IMR-90 (cell line): ENCODE measurements around the gene EYS. TPM values are rescaled to one million over a fixed set of nuclear protein-coding genes. Genes with fewer than 3 reads are reported as not detected.

Experiments
- ATAC-seq: fragments of 200-7000 bp; cut with Tn5 transposase; 2 replicates; pipeline ENCODE4 v1.9.1; 2020; ENCODE audit warnings: low read depth, mild to moderate bottlenecking, moderate library complexity
- BruUV-seq: library from RNA; stranded (reverse); fragments of 400-500 nt; replicated peaks from 2 replicates; lab custom pipeline; 2021; lab: Mats Ljungman, UMichigan
- CTCF ChIA-PET: fragments of 300-600 bp; formaldehyde crosslinking; extraction: SDS; loops from one replicate; lab custom pipeline; 2021; ENCODE audit warnings: antibody characterized with exemption; lab: Yijun Ruan, JAX
- POLR2A ChIA-PET: fragments of 300-600 bp; sonication (Branson Sonifier 250); formaldehyde crosslinking; loops from one replicate; lab custom pipeline; 2022; ENCODE audit warnings: antibody characterized with exemption; ENCODE audit not compliant: unreplicated experiment; lab: Charles Lee
- DNase-seq: peaks from one replicate; pipeline ENCODE4 v3.0.0; 2013
- H2AFZ ChIP-seq: replicated peaks from 2 replicates; pipeline ENCODE3; 2013; ENCODE audit warnings: low read length, mild to moderate bottlenecking; ENCODE audit not compliant: poor library complexity
- H2AK5ac ChIP-seq: 2 replicates; pipeline ENCODE4 v1.6.1; 2013; ENCODE audit warnings: low read depth, low read length, inconsistent platforms
- H2AK9ac ChIP-seq: replicated peaks from 2 replicates; pipeline ENCODE3; 2013; ENCODE audit warnings: mild to moderate bottlenecking, low read depth, low read length, moderate library complexity; ENCODE audit not compliant: poor library complexity
- H2BK120ac ChIP-seq: 2 replicates; pipeline ENCODE4 v1.6.1; 2013; ENCODE audit warnings: low read depth, low read length, inconsistent platforms
- H2BK15ac ChIP-seq: 3 replicates; pipeline ENCODE4 v1.6.1; 2013; ENCODE audit warnings: low read depth, low read length, inconsistent platforms
- H2BK20ac ChIP-seq: 2 replicates; pipeline ENCODE4 v1.6.1; 2013; ENCODE audit warnings: low read depth, mild to moderate bottlenecking, inconsistent platforms, low read length, moderate library complexity
- H2BK5ac ChIP-seq: 2 replicates; pipeline ENCODE4 v1.6.1; 2013; ENCODE audit warnings: mild to moderate bottlenecking, low read depth, low read length, inconsistent platforms; ENCODE audit not compliant: poor library complexity, severe bottlenecking
- H3K14ac ChIP-seq: replicated peaks from 2 replicates; pipeline ENCODE4 v1.6.1; 2013; ENCODE audit warnings: low read depth, low read length, inconsistent platforms
- H3K18ac ChIP-seq: 2 replicates; pipeline ENCODE4 v1.6.1; 2013; ENCODE audit warnings: low read depth, low read length, control low read depth
- H3K23ac ChIP-seq: 2 replicates; pipeline ENCODE4 v1.6.1; 2013; ENCODE audit warnings: low read depth, low read length, inconsistent platforms
- H3K27ac ChIP-seq: 2 replicates; pipeline ENCODE4 v1.5.1; 2013; ENCODE audit warnings: mild to moderate bottlenecking, control low read depth, low read length; ENCODE audit not compliant: insufficient read depth
- H3K27me3 ChIP-seq: 2 replicates; pipeline ENCODE4 v1.6.1; 2013; ENCODE audit warnings: low read length; ENCODE audit not compliant: control insufficient read depth, insufficient read depth
- H3K36me3 ChIP-seq: 2 replicates; pipeline ENCODE4 v1.6.1; 2013; ENCODE audit warnings: low read length, mixed read lengths; ENCODE audit not compliant: control insufficient read depth, insufficient read depth
- H3K4ac ChIP-seq: 2 replicates; pipeline ENCODE4 v1.6.1; 2013; ENCODE audit warnings: low read depth, low read length, inconsistent platforms
- H3K4me1 ChIP-seq: 2 replicates; pipeline ENCODE4 v1.6.1; 2013; ENCODE audit warnings: low read length, mixed read lengths; ENCODE audit not compliant: control insufficient read depth, insufficient read depth
- H3K4me2 ChIP-seq: 2 replicates; pipeline ENCODE4 v1.6.1; 2013; ENCODE audit warnings: low read depth, mild to moderate bottlenecking, control low read depth, low read length, moderate library complexity
- H3K4me3 ChIP-seq: 2 replicates; pipeline ENCODE4 v1.5.1; 2013; ENCODE audit warnings: low read depth, mild to moderate bottlenecking, control low read depth, low read length, moderate library complexity; ENCODE audit not compliant: insufficient read depth
- H3K56ac ChIP-seq: 2 replicates; pipeline ENCODE4 v1.6.1; 2013; ENCODE audit warnings: low read length, inconsistent platforms; ENCODE audit not compliant: insufficient read depth; ENCODE audit errors: extremely low read depth
- H3K79me1 ChIP-seq, 2 experiments: 2 replicates each; pipeline ENCODE4 v1.6.1; 2013; ENCODE audit warnings: low read length in 2 of 2, inconsistent platforms in 1 of 2, low read depth in 1 of 2
- H3K9ac ChIP-seq: 2 replicates; pipeline ENCODE4 v1.6.1; 2013; ENCODE audit warnings: low read depth, low read length, control low read depth
- H3K9me1 ChIP-seq: 2 replicates; pipeline ENCODE4 v1.6.1; 2013; ENCODE audit warnings: low read length, inconsistent platforms; ENCODE audit not compliant: insufficient read depth
- H3K9me3 ChIP-seq: 2 replicates; pipeline ENCODE4 v1.6.1; 2013; ENCODE audit warnings: low read length; ENCODE audit not compliant: control insufficient read depth, insufficient read depth
- H4K20me1 ChIP-seq: 2 replicates; pipeline ENCODE4 v1.6.1; 2013; ENCODE audit warnings: low read length, inconsistent platforms; ENCODE audit not compliant: insufficient read depth
- H4K5ac ChIP-seq: 2 replicates; pipeline ENCODE4 v1.6.1; 2013; ENCODE audit warnings: mild to moderate bottlenecking, low read depth, low read length, control low read depth
- H4K8ac ChIP-seq, 2 experiments: 2 replicates each; pipeline ENCODE4 v1.6.1; 2013; ENCODE audit warnings: low read depth in 2 of 2, low read length in 2 of 2, control low read depth in 1 of 2, inconsistent platforms in 1 of 2
- H4K91ac ChIP-seq: 2 replicates; pipeline ENCODE4 v1.6.1; 2013; ENCODE audit warnings: low read depth, low read length, inconsistent platforms; ENCODE audit not compliant: insufficient read depth
- ELK1 ChIP-seq: fragments of 150-350 bp; IDR thresholded peaks from 2 replicates; pipeline ENCODE4 v1.6.1; 2016; ENCODE audit warnings: low read depth, mild to moderate bottlenecking, low read length, moderate library complexity, borderline replicate concordance
- MAZ ChIP-seq: IDR thresholded peaks from 2 replicates; pipeline ENCODE4 v1.6.1; 2012; ENCODE audit warnings: low read depth, mild to moderate bottlenecking, low read length, improper control_type of control experiment, moderate library complexity, borderline replicate concordance
- WGBS, 2 experiments: methylation state at CpG; one replicate each; pipeline versions ENCODE4 v1.1.5 to v1.1.7; 2013; ENCODE audit warnings: missing lambda C conversion rate in 2 of 2; ENCODE audit not compliant: insufficient read length in 1 of 2; ENCODE audit errors: extremely low coverage in 2 of 2; 5-methylcytosine and 5-hydroxymethylcytosine counted together
- dilution Hi-C: fragments of 300-500 bp; cut with HindIII; formaldehyde crosslinking; loops from one replicate; pipeline ENCODE4 v1.14.3; 2018; ENCODE audit warnings: low sequenced_read_pairs; ENCODE audit not compliant: unreplicated experiment
- in situ Hi-C: fragments of 300-500 bp; cut with MboI; formaldehyde crosslinking; loops from 3 replicates; pipeline ENCODE4 v1.14.3; 2019; ENCODE audit warnings: low sequenced_read_pairs, inconsistent platforms, mixed read lengths
- intact Hi-C: fragments of 100-400 bp; cut with micrococcal nuclease; formaldehyde crosslinking; loops from 2 replicates; pipeline ENCODE4 v1.10.0; 2022
- polyA plus RNA-seq, 3 experiments: library from polyadenylated mRNA; depleted of rRNA; stranded (reverse); fragments of >200 nt; gene quantifications; 2 replicates each; pipeline ENCODE4 v1.2.3, GENCODE V29; 2012; ENCODE audit warnings: low replicate concordance in 1 of 3
- total RNA-seq: library from RNA; depleted of rRNA; stranded (reverse); fragments of >200 nt; gene quantifications from 2 replicates; pipeline ENCODE4 v1.2.3, GENCODE V29; 2012

EYS gene
- total and polyA plus RNA-seq, 2 of the 4 experiments (the other 2 are of a cell fraction) = under 0.01 TPM; not detected in 1

- Histone ChIP-seq H3K4me3 (no peak overlapping the region), H3K4me2 (no peak overlapping the region), H3K27me3 (no peaks in the 10 kb centered on the region), H2BK120ac (no peak overlapping the region), H3K14ac (no peak overlapping the region), H4K8ac (no peak overlapping the region), H3K9ac (no peak overlapping the region), H2AK9ac (no peak overlapping the region), H4K91ac (no peak overlapping the region), H4K20me1 (no peaks in the 10 kb centered on the region), H2AFZ (no peak overlapping the region), H2AK5ac (no peak overlapping the region), H3K18ac (no peak overlapping the region; the same call in 1 of the 2 replicates), H3K79me1 (no peaks in the 10 kb centered on the region), H4K5ac (no peak overlapping the region), H3K4ac (no peak overlapping the region), H2BK20ac (no peak overlapping the region), H2BK15ac (no peak overlapping the region), H3K27ac (no peak overlapping the region), H3K9me3 (no peaks in the 10 kb centered on the region), H3K56ac (no peak overlapping the region), H3K36me3 (no peaks in the 10 kb centered on the region), H2BK5ac (no peak overlapping the region), H3K23ac (no peak overlapping the region), H3K9me1 (no peaks in the 10 kb centered on the region), H3K4me1 (no peaks in the 10 kb centered on the region)
- no peak for TF ChIP-seq ELK1
- no peak for TF ChIP-seq MAZ
- ChIA-PET POLR2A (no interaction called here), CTCF (no interaction called here)
- in situ Hi-C loops (no loop called here), intact Hi-C loops (no loop called here), dilution Hi-C loops (no loop called here)
- WGBS, 2 experiments = no CpG with 5 or more reads among the region's 3 CpGs
- DNase-seq = peak; percentile 5
- no TSS peak for BruUV-seq
- no peak; the same call in 1 of the 2 replicates for ATAC-seq
Observed at GRCh38 chr6:65113581-65113980, 593.4 kb downstream of the EYS start.
